ENCODE measurements around the gene SLC46A3.

DNA sequence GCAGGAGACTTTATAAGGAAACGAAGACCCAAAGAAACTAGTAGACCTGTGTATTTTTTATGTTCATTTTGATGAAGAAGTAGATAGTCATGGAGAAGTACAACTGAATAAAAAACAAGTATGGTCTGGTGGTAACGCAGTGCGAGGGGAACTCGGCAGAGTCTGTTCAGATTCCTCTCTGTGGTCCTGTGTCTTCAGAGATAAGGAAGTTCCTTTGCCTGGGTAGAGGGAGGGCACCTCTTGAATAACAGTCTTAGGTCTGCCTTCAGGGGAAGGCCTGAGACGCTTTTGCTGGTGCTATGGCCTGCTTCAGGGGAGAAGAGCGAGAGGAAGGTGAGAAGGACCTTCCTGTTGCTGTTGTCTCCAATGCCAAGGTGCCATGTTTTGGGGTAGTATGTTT, 25.9 kb upstream of the SLC46A3 start:
- TF ChIP-seq, protein P1, sequence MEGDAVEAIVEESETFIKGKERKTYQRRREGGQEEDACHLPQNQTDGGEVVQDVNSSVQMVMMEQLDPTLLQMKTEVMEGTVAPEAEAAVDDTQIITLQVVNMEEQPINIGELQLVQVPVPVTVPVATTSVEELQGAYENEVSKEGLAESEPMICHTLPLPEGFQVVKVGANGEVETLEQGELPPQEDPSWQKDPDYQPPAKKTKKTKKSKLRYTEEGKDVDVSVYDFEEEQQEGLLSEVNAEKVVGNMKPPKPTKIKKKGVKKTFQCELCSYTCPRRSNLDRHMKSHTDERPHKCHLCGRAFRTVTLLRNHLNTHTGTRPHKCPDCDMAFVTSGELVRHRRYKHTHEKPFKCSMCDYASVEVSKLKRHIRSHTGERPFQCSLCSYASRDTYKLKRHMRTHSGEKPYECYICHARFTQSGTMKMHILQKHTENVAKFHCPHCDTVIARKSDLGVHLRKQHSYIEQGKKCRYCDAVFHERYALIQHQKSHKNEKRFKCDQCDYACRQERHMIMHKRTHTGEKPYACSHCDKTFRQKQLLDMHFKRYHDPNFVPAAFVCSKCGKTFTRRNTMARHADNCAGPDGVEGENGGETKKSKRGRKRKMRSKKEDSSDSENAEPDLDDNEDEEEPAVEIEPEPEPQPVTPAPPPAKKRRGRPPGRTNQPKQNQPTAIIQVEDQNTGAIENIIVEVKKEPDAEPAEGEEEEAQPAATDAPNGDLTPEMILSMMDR (IDR thresholded peaks at IDR 0.05; ENCODE audit: insufficient read depth, low read length) = no peak
- no peak for TF ChIP-seq POLR2AphosphoS5 (IDR thresholded peaks at IDR 0.05; ENCODE audit: low read depth)
- TF ChIP-seq, protein P2, sequence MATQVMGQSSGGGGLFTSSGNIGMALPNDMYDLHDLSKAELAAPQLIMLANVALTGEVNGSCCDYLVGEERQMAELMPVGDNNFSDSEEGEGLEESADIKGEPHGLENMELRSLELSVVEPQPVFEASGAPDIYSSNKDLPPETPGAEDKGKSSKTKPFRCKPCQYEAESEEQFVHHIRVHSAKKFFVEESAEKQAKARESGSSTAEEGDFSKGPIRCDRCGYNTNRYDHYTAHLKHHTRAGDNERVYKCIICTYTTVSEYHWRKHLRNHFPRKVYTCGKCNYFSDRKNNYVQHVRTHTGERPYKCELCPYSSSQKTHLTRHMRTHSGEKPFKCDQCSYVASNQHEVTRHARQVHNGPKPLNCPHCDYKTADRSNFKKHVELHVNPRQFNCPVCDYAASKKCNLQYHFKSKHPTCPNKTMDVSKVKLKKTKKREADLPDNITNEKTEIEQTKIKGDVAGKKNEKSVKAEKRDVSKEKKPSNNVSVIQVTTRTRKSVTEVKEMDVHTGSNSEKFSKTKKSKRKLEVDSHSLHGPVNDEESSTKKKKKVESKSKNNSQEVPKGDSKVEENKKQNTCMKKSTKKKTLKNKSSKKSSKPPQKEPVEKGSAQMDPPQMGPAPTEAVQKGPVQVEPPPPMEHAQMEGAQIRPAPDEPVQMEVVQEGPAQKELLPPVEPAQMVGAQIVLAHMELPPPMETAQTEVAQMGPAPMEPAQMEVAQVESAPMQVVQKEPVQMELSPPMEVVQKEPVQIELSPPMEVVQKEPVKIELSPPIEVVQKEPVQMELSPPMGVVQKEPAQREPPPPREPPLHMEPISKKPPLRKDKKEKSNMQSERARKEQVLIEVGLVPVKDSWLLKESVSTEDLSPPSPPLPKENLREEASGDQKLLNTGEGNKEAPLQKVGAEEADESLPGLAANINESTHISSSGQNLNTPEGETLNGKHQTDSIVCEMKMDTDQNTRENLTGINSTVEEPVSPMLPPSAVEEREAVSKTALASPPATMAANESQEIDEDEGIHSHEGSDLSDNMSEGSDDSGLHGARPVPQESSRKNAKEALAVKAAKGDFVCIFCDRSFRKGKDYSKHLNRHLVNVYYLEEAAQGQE (IDR thresholded peaks at IDR 0.05; ENCODE audit: insufficient replicate concordance, low read depth) = no peak

Data from HL-60 (cell line).